Bone marrow (tissue), 2 donors: Measurements from ENCODE around the gene BBS7.

Experiments used
- DNase-seq, 2 donors: peaks; one replicate each; lab custom pipeline; 2025; lab: John Stamatoyannopoulos, UW

Gene BBS7

DNA sequence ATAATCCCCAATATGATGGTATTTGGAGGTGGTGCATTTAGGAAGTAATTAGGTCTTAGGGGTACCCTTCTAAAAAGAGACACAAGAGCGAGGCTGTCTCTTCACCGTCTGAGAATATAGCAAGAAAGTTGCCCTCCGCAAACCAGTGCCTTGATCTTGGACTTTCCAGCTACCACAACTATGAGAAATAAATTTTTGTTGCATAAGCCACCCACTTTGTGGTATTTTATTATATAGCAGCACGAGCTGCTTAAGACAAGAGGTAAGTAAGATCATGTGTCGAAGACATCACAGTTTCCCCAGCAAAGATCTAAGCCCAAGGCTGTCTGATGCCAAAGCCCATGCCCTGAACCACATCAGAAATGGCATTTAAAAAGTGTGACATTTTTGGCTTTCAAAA is 78.8 kb downstream of the BBS7 start:
- no peak for DNase-seq

DNA sequence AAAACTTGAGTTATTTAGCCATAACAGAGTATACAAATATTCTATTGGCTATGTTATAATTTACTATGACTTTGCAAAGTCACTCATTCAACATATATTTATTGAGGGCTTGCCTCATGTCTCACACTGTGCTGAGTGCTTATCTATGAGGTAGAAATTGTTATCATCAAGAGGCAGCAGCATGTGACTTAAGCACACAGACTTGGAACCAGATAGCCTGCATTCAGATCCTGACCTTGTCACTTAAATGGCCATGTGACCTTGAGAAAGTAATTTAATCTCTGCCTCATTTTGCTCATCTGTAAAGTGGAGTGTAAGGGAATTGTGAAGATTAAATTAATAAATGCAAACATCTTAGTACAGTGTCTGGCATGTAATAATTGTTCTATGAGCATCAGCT is 79.3 kb downstream of the BBS7 start:
- DNase-seq, result no peak

DNA sequence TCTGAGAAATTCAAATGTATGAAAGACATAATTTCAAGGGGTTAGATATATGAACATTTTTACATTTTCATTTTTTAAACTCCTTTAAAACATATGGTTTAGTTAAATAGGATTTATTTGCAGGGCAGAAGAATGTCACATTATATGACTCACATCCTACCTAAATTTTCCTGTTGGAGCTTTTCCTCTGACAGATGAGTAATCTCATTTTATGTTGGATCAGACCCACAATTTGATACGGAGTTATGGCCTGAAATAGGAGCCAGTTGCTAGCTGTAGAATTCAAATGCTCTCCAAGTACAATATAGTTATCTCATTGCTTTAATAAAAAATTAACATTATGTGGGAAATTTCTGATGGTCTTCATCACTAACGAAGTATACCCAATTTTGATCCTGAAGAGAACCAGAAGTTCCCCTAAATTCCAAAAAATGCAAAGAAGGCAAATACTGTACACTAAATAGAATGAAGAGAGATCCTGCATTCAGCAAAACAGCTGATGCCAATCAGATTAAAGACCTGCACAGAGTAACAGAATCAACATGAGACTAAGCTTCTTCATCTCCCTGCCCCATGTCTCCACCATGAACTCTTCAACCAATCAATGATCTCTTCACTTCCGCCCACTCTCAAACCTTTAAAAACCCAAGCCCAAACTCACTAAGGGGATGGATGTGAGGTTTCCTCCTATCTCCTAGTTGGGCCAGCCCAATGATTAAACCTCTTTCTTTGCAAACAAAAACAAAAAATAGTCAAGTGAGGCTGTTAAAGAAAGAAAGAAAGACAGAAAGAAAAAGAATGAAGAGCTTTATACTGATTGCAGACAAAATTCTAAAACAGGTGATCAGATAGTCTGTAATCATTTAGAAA is 80.1 kb downstream of the BBS7 start:
- no peak for DNase-seq

DNA sequence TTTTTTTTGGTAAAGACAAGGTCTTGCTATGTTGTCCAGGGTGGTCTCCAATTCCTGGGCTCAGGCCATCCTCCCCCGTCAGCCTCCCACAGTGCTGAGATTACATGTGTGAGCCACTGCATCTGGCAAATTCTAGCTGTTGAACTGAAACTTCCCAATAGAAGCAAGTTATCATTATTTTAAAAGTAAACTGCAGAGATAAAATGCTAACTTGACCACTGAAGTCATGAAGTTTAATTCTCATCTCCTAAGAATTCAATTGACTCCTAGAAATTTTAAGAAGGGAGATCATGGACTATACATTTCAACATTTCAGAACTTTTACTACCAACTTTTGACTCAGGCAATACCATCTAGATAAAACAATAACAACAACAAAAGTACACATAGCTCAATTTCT is 80.8 kb downstream of the BBS7 start:
- no peak for DNase-seq

DNA sequence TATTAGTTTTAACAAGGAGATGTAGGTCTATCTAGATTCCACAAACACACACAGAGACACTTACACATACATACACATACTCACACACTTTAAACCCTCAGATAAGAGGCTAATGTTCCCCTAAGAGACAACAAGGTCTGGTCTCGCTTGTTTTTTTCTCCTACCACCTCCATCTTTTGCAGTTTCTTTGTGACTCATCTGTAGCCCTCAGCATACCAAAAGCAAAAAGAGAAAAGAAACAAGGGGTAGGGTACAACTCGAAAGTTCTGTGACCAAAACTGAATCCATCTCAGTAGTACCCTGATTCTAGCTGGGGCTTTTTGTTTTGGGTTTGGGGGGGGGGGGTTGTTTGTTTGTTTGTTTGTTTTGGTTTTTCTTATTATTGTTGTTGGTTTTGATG is 81.4 kb downstream of the BBS7 start:
- DNase-seq, result no peak

DNA sequence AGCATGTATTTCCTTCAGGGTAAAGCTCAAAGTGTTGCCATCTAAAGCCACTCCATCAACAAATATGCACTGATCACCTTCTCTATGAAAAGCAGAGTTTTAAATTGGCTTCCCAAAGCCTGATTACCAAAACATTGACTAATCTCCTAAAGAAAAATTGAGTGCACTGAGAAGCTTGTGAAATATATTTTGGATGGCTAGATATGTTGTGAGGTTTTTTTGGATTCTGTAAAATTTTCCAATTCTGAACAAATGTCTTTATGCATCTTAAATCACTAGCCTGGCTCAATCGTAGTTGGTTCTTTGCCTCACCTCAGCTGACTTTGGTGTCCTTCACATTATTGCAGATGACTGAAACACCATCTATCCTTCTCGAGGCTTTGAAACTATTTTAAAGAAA is 84.1 kb downstream of the BBS7 start:
- no peak for DNase-seq

DNA sequence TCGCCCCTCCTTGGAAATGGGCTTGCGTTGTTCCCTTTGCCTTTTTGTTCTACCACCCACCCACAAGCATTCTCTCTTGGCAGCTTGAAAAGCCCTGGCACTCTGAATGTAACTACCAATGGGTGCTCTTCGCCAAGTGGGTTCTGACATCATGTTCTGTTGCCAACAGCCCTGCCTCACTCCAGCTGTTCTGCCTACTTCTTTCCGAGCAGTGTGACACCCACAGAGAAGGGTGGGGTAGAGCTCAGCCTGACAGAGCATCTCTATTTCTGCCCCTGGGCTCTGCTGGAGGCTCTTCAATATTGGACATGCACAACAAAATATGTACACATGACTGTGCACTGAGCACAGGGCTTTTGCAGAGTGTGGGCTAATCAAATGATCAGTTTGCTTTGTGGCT is 84.8 kb downstream of the BBS7 start:
- no peak for DNase-seq

DNA sequence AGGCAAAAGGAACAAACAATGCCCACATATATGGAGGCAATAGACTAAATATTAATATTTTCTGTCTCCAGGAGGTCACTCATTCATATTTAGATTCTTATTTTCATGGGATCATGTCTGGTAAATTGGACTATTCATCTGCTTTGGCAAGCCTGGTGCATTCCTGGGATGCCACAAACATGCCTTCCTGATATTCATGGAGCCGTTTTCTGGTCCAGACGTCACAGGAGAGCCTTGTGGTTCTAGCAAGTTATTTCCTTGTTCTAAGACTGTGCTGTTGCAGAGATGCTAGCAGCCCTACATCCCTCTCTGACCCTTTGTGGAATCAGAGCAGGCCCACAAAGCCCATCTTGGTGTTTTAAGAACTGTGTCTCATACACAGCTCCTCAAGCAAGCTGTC is 85.3 kb downstream of the BBS7 start:
- DNase-seq, result no peak

DNA sequence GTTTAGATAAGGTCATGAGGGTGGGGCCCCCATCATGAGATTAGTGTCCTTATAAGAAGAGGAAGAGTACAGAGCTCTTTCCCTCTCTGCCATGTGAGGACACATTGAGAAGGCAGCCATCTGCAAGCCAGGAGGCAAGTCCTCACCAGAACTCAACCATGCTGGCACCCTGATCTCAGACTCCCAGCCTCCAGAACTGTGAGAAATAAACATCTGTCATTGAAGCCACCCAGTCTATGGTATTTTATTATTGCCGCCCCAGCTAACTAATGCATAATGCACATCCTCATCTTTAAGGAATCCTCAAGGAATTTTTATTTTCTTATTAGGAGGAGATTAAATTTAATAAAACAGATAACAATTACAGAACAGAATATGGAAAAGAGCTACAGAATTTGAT is 85.9 kb downstream of the BBS7 start:
- DNase-seq, result no peak

DNA sequence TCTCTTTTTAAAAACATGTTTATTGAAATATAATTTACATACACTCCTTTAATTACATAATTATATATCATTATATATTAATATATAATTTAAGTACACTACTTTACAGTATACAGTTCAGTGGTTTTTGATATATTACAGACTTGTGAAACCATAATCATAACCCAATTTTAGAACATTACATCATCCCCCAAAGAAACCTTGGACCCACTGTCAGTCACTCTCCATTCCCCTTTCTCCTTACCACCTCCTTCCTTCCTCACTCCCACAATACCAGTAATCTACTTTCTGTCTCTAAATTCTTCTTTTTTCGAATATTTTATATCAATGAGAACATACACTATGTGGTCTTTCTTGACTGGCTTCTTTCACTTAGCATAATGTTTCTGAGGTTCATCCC is 87.1 kb downstream of the BBS7 start:
- DNase-seq, result no peak

DNA sequence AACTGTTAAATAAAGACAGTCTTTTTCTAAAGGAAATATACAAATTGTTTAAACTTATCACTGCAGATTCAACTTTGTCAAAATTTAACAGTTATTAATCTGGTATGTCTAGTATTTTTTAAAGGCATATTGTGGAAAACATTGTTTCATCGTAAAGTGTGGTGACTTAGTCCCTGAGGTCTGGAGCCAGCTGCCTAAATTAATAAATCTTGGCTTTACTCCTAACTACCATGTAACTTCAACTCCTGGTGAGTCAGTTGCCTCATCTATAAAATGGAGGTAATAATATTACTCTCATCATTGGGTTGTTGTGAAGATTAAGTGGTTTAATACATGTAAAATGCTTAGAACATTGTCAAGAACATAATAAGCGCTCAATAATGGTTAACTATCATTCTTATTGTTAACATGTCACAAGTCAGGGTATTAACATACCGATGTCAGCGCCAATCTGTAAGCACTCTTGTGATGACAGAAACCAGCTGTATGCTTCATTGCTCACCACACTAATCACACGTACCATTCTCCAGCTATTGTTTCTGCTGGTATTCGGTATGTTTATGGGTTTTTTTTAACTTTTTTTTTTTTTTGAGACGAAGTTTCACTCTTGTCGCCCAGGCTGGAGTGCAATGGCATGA is 91.2 kb downstream of the BBS7 start:
- no peak for DNase-seq

DNA sequence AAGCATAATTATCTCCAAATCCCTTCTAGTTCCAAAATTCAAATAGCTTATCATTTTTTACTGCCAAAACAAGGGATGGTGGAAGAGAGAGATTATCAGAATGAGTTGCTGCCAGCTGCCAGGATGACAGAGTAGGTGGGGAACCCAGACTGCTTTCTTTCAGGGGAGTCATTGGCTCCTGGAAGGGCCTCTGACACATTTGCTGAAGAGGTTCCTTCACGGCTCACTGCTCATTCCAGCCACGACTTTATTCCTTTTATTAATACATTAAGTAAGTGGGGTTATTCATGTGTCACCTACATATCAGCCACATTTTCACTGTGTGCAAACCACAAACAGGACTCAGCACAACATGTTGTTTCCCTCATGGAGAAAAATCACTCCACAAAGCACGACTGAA is 92.6 kb downstream of the BBS7 start:
- no peak for DNase-seq

DNA sequence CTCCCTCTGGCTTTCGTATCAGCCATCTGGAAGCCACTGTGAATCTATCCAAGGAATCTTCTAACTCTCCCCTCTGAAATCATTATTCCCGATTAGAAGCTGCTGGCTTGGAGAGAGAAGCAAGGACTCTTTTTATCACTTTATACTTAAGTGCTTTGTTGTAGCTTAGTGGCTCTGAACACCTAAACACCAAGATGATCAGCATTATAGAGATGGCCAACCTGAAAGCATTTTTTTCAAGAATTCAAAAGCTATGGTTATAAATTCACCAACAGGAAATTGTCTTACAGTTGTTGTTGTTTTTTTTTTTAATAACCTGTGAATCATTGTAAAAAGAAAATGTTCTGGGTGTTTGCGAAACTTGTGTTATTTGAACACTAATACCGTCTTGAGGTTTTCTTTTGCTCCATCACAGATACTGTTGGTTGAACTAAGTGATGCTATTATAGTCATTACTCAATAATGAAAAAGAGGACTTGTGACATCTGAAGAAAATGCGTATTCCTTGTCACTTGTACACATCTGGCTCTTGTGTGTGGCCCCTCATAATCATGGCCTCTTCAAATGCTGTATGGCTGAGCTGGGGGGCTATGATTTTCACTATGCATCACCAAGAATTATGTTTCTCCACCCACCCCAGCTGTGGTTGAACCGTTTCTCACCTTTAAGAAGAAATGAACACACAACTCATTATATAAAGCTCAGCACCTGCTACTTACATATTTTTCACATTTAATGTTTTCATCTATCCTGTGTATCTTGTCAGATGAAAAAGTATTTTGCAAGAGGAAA is 93.5 kb downstream of the BBS7 start:
- no peak for DNase-seq
